ENCODE measurements around the gene RETSAT.

RETSAT gene

GRCh38 chr2:85378257-85378656 lies 23.9 kb upstream of the RETSAT start:
- Histone ChIP-seq H2BK5ac (ENCODE audit: low read depth, low read length, poor library complexity) (no peak overlapping the region), H3K27me3 (ENCODE audit: insufficient read depth, low read length) (no peaks in the 10 kb centered on the region), H3K23ac (ENCODE audit: low read length) (no peak overlapping the region), H3K9me3 (ENCODE audit: insufficient read depth, low read depth, low read length) (peaks cover 3% of the 10 kb centered on the region), H4K8ac (ENCODE audit: low read depth, low read length) (no peak overlapping the region), H2AK5ac (ENCODE audit: low read length) (no peak overlapping the region), H2BK120ac (ENCODE audit: insufficient read depth, low read length, poor library complexity) (no peak overlapping the region), H4K91ac (ENCODE audit: low read depth, low read length) (no peak overlapping the region), H3K4me1 (ENCODE audit: control insufficient read depth in 1 of 2, insufficient read depth in 2 of 2, low read length in 2 of 2) (peaks cover 4% of the 10 kb centered on the region in 2 experiments), H3K4me3 (ENCODE audit: low read depth, low read length) (no peak overlapping the region), H3K27ac (ENCODE audit: low read depth, low read length) (no peak overlapping the region), H3K79me2 (ENCODE audit: control insufficient read depth, insufficient read depth, low read length, poor library complexity) (no peaks in the 10 kb centered on the region), H3K36me3 (ENCODE audit: control insufficient read depth in 1 of 2, insufficient read depth in 2 of 2, low read length in 2 of 2) (peaks cover 5 to 9% of the 10 kb centered on the region in 2 experiments), H3K4ac (ENCODE audit: low read depth, low read length) (no peak overlapping the region), H2AFZ (ENCODE audit: insufficient read depth, low read length, poor library complexity) (no peak overlapping the region), H3K18ac (ENCODE audit: low read length) (no peak overlapping the region), H4K12ac (ENCODE audit: low read depth, low read length) (no peak overlapping the region), H3K9ac (ENCODE audit: low read length) (no peak overlapping the region), H3K79me1 (ENCODE audit: low read length) (no peaks in the 10 kb centered on the region), H2BK12ac (ENCODE audit: low read length) (no peak overlapping the region), H3K4me2 (ENCODE audit: low read length) (no peak overlapping the region), H3K14ac (ENCODE audit: low read length) (no peak overlapping the region)
- WGBS (ENCODE audit: extremely low coverage, insufficient coverage, insufficient read length) = no CpG with 5 or more reads among the region's 5 CpGs
- no peak for DNase-seq

- Histone ChIP-seq H3K4me2 (ENCODE audit: low read length) (no peak overlapping the region), H3K9ac (ENCODE audit: low read length) (no peak overlapping the region), H4K91ac (ENCODE audit: low read depth, low read length) (no peak overlapping the region), H3K9me3 (ENCODE audit: insufficient read depth, low read depth, low read length) (peaks cover 3% of the 10 kb centered on the region), H4K12ac (ENCODE audit: low read depth, low read length) (no peak overlapping the region), H3K79me1 (ENCODE audit: low read length) (no peaks in the 10 kb centered on the region), H3K4me3 (ENCODE audit: low read depth, low read length) (no peak overlapping the region), H3K79me2 (ENCODE audit: control insufficient read depth, insufficient read depth, low read length, poor library complexity) (no peaks in the 10 kb centered on the region), H2AFZ (ENCODE audit: insufficient read depth, low read length, poor library complexity) (no peak overlapping the region), H3K14ac (ENCODE audit: low read length) (no peak overlapping the region), H3K4ac (ENCODE audit: low read depth, low read length) (no peak overlapping the region), H3K23ac (ENCODE audit: low read length) (no peak overlapping the region), H2BK120ac (ENCODE audit: insufficient read depth, low read length, poor library complexity) (no peak overlapping the region), H2BK12ac (ENCODE audit: low read length) (no peak overlapping the region), H3K4me1 (ENCODE audit: control insufficient read depth in 1 of 2, insufficient read depth in 2 of 2, low read length in 2 of 2) (peaks cover 4% of the 10 kb centered on the region in 2 experiments), H4K8ac (ENCODE audit: low read depth, low read length) (no peak overlapping the region), H3K36me3 (ENCODE audit: control insufficient read depth in 1 of 2, insufficient read depth in 2 of 2, low read length in 2 of 2) (peaks cover 5 to 9% of the 10 kb centered on the region in 2 experiments), H3K18ac (ENCODE audit: low read length) (no peak overlapping the region), H3K27ac (ENCODE audit: low read depth, low read length) (no peak overlapping the region), H3K27me3 (ENCODE audit: insufficient read depth, low read length) (no peaks in the 10 kb centered on the region), H2AK5ac (ENCODE audit: low read length) (no peak overlapping the region), H2BK5ac (ENCODE audit: low read depth, low read length, poor library complexity) (no peak overlapping the region)
- no CpG with 5 or more reads among the region's 11 CpGs for WGBS (ENCODE audit: extremely low coverage, insufficient coverage, insufficient read length)
- DNase-seq = no peak
Measured at GRCh38 chr2:85377083-85377482, 22.8 kb upstream of the RETSAT start.

GRCh38 chr2:85376291-85377065 lies 22.1 kb upstream of the RETSAT start:
- H3K4me1 ChIP-seq (ENCODE audit: control insufficient read depth in 1 of 2, insufficient read depth in 2 of 2, low read length in 2 of 2) = peaks cover 4% of the 10 kb centered on the region in 2 experiments
- H4K91ac ChIP-seq (ENCODE audit: low read depth, low read length) = no peak overlapping the region
- H3K23ac ChIP-seq (ENCODE audit: low read length) = no peak overlapping the region
- H2BK120ac ChIP-seq (ENCODE audit: insufficient read depth, low read length, poor library complexity) = no peak overlapping the region
- no peak overlapping the region for H3K18ac ChIP-seq (ENCODE audit: low read length)
- H2BK5ac ChIP-seq (ENCODE audit: low read depth, low read length, poor library complexity) = no peak overlapping the region
- H3K9me3 ChIP-seq (ENCODE audit: insufficient read depth, low read depth, low read length) = peaks cover 3% of the 10 kb centered on the region
- H3K14ac ChIP-seq (ENCODE audit: low read length) = no peak overlapping the region
- H3K9ac ChIP-seq (ENCODE audit: low read length) = no peak overlapping the region
- no peak overlapping the region for H3K4ac ChIP-seq (ENCODE audit: low read depth, low read length)
- no peak overlapping the region for H4K12ac ChIP-seq (ENCODE audit: low read depth, low read length)
- H2AK5ac ChIP-seq (ENCODE audit: low read length) = no peak overlapping the region
- WGBS (ENCODE audit: extremely low coverage, insufficient coverage, insufficient read length) = no CpG with 5 or more reads among the region's 5 CpGs
- no peak overlapping the region for H3K4me3 ChIP-seq (ENCODE audit: low read depth, low read length)
- no peaks in the 10 kb centered on the region for H3K27me3 ChIP-seq (ENCODE audit: insufficient read depth, low read length)
- no peak overlapping the region for H2BK12ac ChIP-seq (ENCODE audit: low read length)
- no peak overlapping the region for H2AFZ ChIP-seq (ENCODE audit: insufficient read depth, low read length, poor library complexity)
- H3K79me1 ChIP-seq (ENCODE audit: low read length) = no peaks in the 10 kb centered on the region
- peaks cover 5 to 7% of the 10 kb centered on the region in 2 experiments for H3K36me3 ChIP-seq (ENCODE audit: control insufficient read depth in 1 of 2, insufficient read depth in 2 of 2, low read length in 2 of 2)
- no peak overlapping the region for H4K8ac ChIP-seq (ENCODE audit: low read depth, low read length)
- DNase-seq = no peak
- H3K79me2 ChIP-seq (ENCODE audit: control insufficient read depth, insufficient read depth, low read length, poor library complexity) = no peaks in the 10 kb centered on the region
- no peak overlapping the region for H3K27ac ChIP-seq (ENCODE audit: low read depth, low read length)
- H3K4me2 ChIP-seq (ENCODE audit: low read length) = no peak overlapping the region

- no peak overlapping the region for H4K8ac ChIP-seq (ENCODE audit: low read depth, low read length)
Measured at GRCh38 chr2:85371045-85371444, 16.7 kb upstream of the RETSAT start.

More at GRCh38 chr2:85371045-85371444, 16.7 kb upstream of the RETSAT start:
- H3K27ac ChIP-seq (ENCODE audit: low read depth, low read length) = no peak overlapping the region
- H3K36me3 ChIP-seq (ENCODE audit: control insufficient read depth in 1 of 2, insufficient read depth in 2 of 2, low read length in 2 of 2) = peaks cover 0 to 8% of the 10 kb centered on the region in 2 experiments
- peak overlapping the region; percentile 45 for H3K4me3 ChIP-seq (ENCODE audit: low read depth, low read length)
- no peaks in the 10 kb centered on the region for H3K9me3 ChIP-seq (ENCODE audit: insufficient read depth, low read depth, low read length)
- H3K79me2 ChIP-seq (ENCODE audit: control insufficient read depth, insufficient read depth, low read length, poor library complexity) = no peaks in the 10 kb centered on the region
- no peak overlapping the region for H3K18ac ChIP-seq (ENCODE audit: low read length)
- DNase-seq = no peak
- H2AK5ac ChIP-seq (ENCODE audit: low read length) = no peak overlapping the region
- no peak overlapping the region for H3K9ac ChIP-seq (ENCODE audit: low read length)
- H3K4me2 ChIP-seq (ENCODE audit: low read length) = no peak overlapping the region
- no peak overlapping the region for H2BK5ac ChIP-seq (ENCODE audit: low read depth, low read length, poor library complexity)
- H3K23ac ChIP-seq (ENCODE audit: low read length) = peak overlapping the region; percentile 36
- H4K12ac ChIP-seq (ENCODE audit: low read depth, low read length) = no peak overlapping the region
- no peaks in the 10 kb centered on the region for H3K79me1 ChIP-seq (ENCODE audit: low read length)
- H2AFZ ChIP-seq (ENCODE audit: insufficient read depth, low read length, poor library complexity) = no peak overlapping the region
- H3K4ac ChIP-seq (ENCODE audit: low read depth, low read length) = no peak overlapping the region
- no peak overlapping the region for H3K14ac ChIP-seq (ENCODE audit: low read length)
- H3K4me1 ChIP-seq (ENCODE audit: control insufficient read depth in 1 of 2, insufficient read depth in 2 of 2, low read length in 2 of 2) = no peaks in the 10 kb centered on the region
- no peaks in the 10 kb centered on the region for H3K27me3 ChIP-seq (ENCODE audit: insufficient read depth, low read length)
- no peak overlapping the region for H2BK120ac ChIP-seq (ENCODE audit: insufficient read depth, low read length, poor library complexity)
- no CpG with 5 or more reads among the region's 11 CpGs for WGBS (ENCODE audit: extremely low coverage, insufficient coverage, insufficient read length)
- H4K91ac ChIP-seq (ENCODE audit: low read depth, low read length) = no peak overlapping the region
- H2BK12ac ChIP-seq (ENCODE audit: low read length) = no peak overlapping the region
